GM12878 (cell line): ENCODE results near the gene METTL16. TPM values are rescaled to one million over a fixed set of nuclear protein-coding genes. Genes with fewer than 3 reads are reported as not detected.

Experiments used
- ATAC-seq: fragments of 200-7000 bp; cut with Tn5 transposase; 3 replicates; pipeline ENCODE4 v1.9.1; 2020; ENCODE audit warnings: mild to moderate bottlenecking, moderate library complexity
- BruUV-seq: library from RNA; stranded (reverse); fragments of 400-500 nt; replicated peaks from 2 replicates; lab custom pipeline; 2021; lab: Mats Ljungman, UMichigan
- CTCF ChIA-PET: fragments of 300-600 bp; sonication (Branson Sonifier 250); formaldehyde crosslinking; extraction: SDS; loops from one replicate; lab custom pipeline; 2021; ENCODE audit warnings: inconsistent platforms; lab: Yijun Ruan, JAX
- POLR2A ChIA-PET: fragments of 350-600 bp; formaldehyde crosslinking; extraction: SDS; loops from one replicate; lab custom pipeline; 2021; ENCODE audit warnings: inconsistent platforms; lab: Charles Lee
- RAD21 ChIA-PET: fragments of 300-600 bp; sonication (Branson Sonifier 250); formaldehyde crosslinking; loops from one replicate; lab custom pipeline; 2023; ENCODE audit warnings: antibody characterized with exemption; ENCODE audit not compliant: unreplicated experiment; lab: Charles Lee
- SMC1A ChIA-PET: fragments of 300-600 bp; sonication (Branson Sonifier 250); formaldehyde crosslinking; loops from one replicate; lab custom pipeline; 2023; ENCODE audit not compliant: unreplicated experiment, uncharacterized antibody; lab: Charles Lee
- DNase-seq: peaks from one replicate; pipeline ENCODE4 v3.0.0-alpha.2; 2011; ENCODE audit warnings: low read depth, low spot score
- FAIRE-seq: peaks from 3 replicates; lab custom pipeline; 2011; peaks lifted over from hg19 to GRCh38; lab: Jason Lieb, UNC
- H2AFZ ChIP-seq: 2 replicates; pipeline ENCODE4 v1.6.0; 2011; ENCODE audit warnings: low read depth, low read length, control low read depth; ENCODE audit not compliant: control insufficient read depth
- H3K27ac ChIP-seq: 2 replicates; pipeline ENCODE4 v1.5.1; 2011; ENCODE audit warnings: control low read depth; ENCODE audit not compliant: control insufficient read depth, insufficient read depth
- H3K27me3 ChIP-seq, 2 experiments: replicated peaks in 1 of 2; 2 replicates each; pipeline versions ENCODE4 v1.6.0 to v1.6.1; 2011; ENCODE audit warnings: low read length in 1 of 2; ENCODE audit not compliant: control insufficient read depth in 2 of 2, insufficient read depth in 2 of 2
- H3K36me3 ChIP-seq, 2 experiments: 2 replicates each; pipeline ENCODE4 v1.5.1; 2011; ENCODE audit warnings: low read length in 1 of 2; ENCODE audit not compliant: control insufficient read depth in 2 of 2, insufficient read depth in 2 of 2
- H3K4me1 ChIP-seq: 2 replicates; pipeline ENCODE4 v1.6.1; 2011; ENCODE audit warnings: mild to moderate bottlenecking, low read length, moderate library complexity, mixed read lengths; ENCODE audit not compliant: control insufficient read depth, insufficient read depth
- H3K4me2 ChIP-seq: 2 replicates; pipeline ENCODE4 v1.6.0; 2011; ENCODE audit warnings: control low read depth; ENCODE audit not compliant: control insufficient read depth, insufficient read depth
- H3K4me3 ChIP-seq: fragments of 200-600 bp; sonication (generic); 2 replicates; pipeline ENCODE4 v1.5.1; 2016
- H3K79me2 ChIP-seq: 2 replicates; pipeline ENCODE4 v1.6.0; 2011; ENCODE audit warnings: low read length; ENCODE audit not compliant: control insufficient read depth, insufficient read depth
- H3K9ac ChIP-seq: 2 replicates; pipeline ENCODE4 v1.8.0; 2011; ENCODE audit warnings: low read length, control low read depth, mixed read lengths; ENCODE audit not compliant: control insufficient read depth, insufficient read depth
- H3K9me3 ChIP-seq: replicated peaks from 3 replicates; pipeline ENCODE4 v1.5.1; 2011; ENCODE audit warnings: mild to moderate bottlenecking, low read length; ENCODE audit not compliant: control insufficient read depth, insufficient read depth
- H4K20me1 ChIP-seq: 2 replicates; pipeline ENCODE4 v1.6.0; 2011; ENCODE audit not compliant: control insufficient read depth, insufficient read depth
- CBFB ChIP-seq: IDR thresholded peaks from 2 replicates; pipeline ENCODE4 v1.6.1; 2016; ENCODE audit warnings: antibody characterized with exemption, low read depth
- CBX3 ChIP-seq: fragments of 200-600 bp; sonication (generic); IDR thresholded peaks from 2 replicates; pipeline ENCODE4 v1.6.1; 2016; ENCODE audit warnings: low read depth, borderline replicate concordance
- CHD4 ChIP-seq: fragments of 200-600 bp; sonication (generic); IDR thresholded peaks from 2 replicates; pipeline ENCODE4 v1.6.1; 2016; ENCODE audit warnings: mild to moderate bottlenecking
- GABPA ChIP-seq: IDR thresholded peaks from 2 replicates; pipeline ENCODE4 v1.6.1; 2014; ENCODE audit warnings: antibody characterized with exemption, low read depth, mild to moderate bottlenecking, inconsistent platforms
- HDAC6 ChIP-seq: fragments of 200-600 bp; sonication (generic); IDR thresholded peaks from one replicate; pipeline ENCODE4 v1.8.0; 2017; ENCODE audit warnings: antibody characterized with exemption; ENCODE audit not compliant: unreplicated experiment
- MTA3 ChIP-seq: IDR thresholded peaks from 2 replicates; pipeline ENCODE4 v1.6.1; 2012; ENCODE audit warnings: low read length, inconsistent platforms, borderline replicate concordance
- NFYB ChIP-seq: IDR thresholded peaks from 2 replicates; pipeline ENCODE4 v1.6.1; 2011; ENCODE audit warnings: low read depth, mild to moderate bottlenecking, low read length, improper control_type of control experiment, moderate library complexity; ENCODE audit not compliant: insufficient read depth
- NR2C2 ChIP-seq: IDR thresholded peaks from 2 replicates; pipeline ENCODE4 v1.6.1; 2011; ENCODE audit warnings: borderline replicate concordance, low read depth; ENCODE audit not compliant: control insufficient read depth, insufficient read length
- NR2F1 ChIP-seq: fragments of 450-650 bp; conservative IDR thresholded peaks from 2 replicates; pipeline ENCODE4 v1.6.1; 2017; ENCODE audit warnings: mild to moderate bottlenecking
- PKNOX1 ChIP-seq: fragments of 450-650 bp; IDR thresholded peaks from 2 replicates; pipeline ENCODE4 v1.6.1; 2016; ENCODE audit warnings: mild to moderate bottlenecking
- RB1 ChIP-seq: fragments of 450-650 bp; formaldehyde crosslinking; IDR thresholded peaks from 2 replicates; pipeline ENCODE4 v1.6.1; 2017; ENCODE audit warnings: mild to moderate bottlenecking, borderline replicate concordance
- REST ChIP-seq: IDR thresholded peaks from 2 replicates; pipeline ENCODE4 v1.6.1; 2012; ENCODE audit warnings: mild to moderate bottlenecking, low read depth, low read length
- SKIL ChIP-seq: fragments of 450-650 bp; IDR thresholded peaks from 2 replicates; pipeline ENCODE4 v1.6.1; 2017; ENCODE audit warnings: mild to moderate bottlenecking, low read depth, inconsistent platforms; ENCODE audit not compliant: poor library complexity, severe bottlenecking
- SMARCA5 ChIP-seq: fragments of 450-650 bp; IDR thresholded peaks from 2 replicates; pipeline ENCODE4 v1.6.1; 2017; ENCODE audit warnings: mild to moderate bottlenecking
- SREBF1 ChIP-seq: IDR thresholded peaks from 2 replicates; pipeline ENCODE4 v1.6.1; 2012; ENCODE audit warnings: mild to moderate bottlenecking, low read length
- USF2 ChIP-seq: IDR thresholded peaks from 2 replicates; pipeline ENCODE4 v1.6.1; 2011; ENCODE audit warnings: low read depth, low read length, improper control_type of control experiment, borderline replicate concordance
- YY1 ChIP-seq: IDR thresholded peaks from 2 replicates; pipeline ENCODE4 v1.6.1; 2011; ENCODE audit warnings: low read depth, mild to moderate bottlenecking, low read length
- ZNF622 ChIP-seq: fragments of 450-650 bp; IDR thresholded peaks from 2 replicates; pipeline ENCODE4 v1.6.1; 2017; ENCODE audit warnings: mild to moderate bottlenecking, inconsistent platforms
- WGBS: methylation state at CpG from one replicate; pipeline ENCODE4 v1.1.6; 2016; ENCODE audit warnings: low lambda C conversion rate; ENCODE audit not compliant: insufficient replicate concordance, insufficient coverage; ENCODE audit errors: missing lambda C conversion rate; 5-methylcytosine and 5-hydroxymethylcytosine counted together
- in situ Hi-C: fragments of 300-500 bp; cut with MboI; formaldehyde crosslinking; loops from 9 replicates; pipeline ENCODE4 v1.14.3; 2018; ENCODE audit warnings: mixed read lengths
- intact Hi-C: fragments of 100-400 bp; cut with micrococcal nuclease; formaldehyde crosslinking; loops from one replicate; pipeline ENCODE4 v1.14.2; 2022; ENCODE audit not compliant: unreplicated experiment
- polyA plus RNA-seq, 11 experiments: library from polyadenylated mRNA; depleted of rRNA in 4 of 11; unstranded in 6 of 11; stranded (reverse) in 5 of 11; fragments of >200 nt; fragmentation: Nextera tagmentation in 4 of 11; fragmentation: Illumina TruSeq in 1 of 11; extraction: Ambion mirVana in 4 of 11; extraction: Trizol in 1 of 11; gene quantifications; 1 replicate in 1 of 11; 2 replicates in 10 of 11; pipeline versions ENCODE4 v1.2.1 to v1.2.3, GENCODE V29; 2011 to 2016; ENCODE audit warnings: inconsistent platforms in 2 of 11, missing spikeins in 2 of 11, low read depth in 1 of 11
- total RNA-seq, 4 experiments: library from RNA; depleted of rRNA in 3 of 4; stranded (reverse); fragments of >200 nt in 3 of 4; fragmentation: Illumina TruSeq in 1 of 4; extraction: Trizol in 1 of 4; gene quantifications; 2 replicates each; pipeline versions ENCODE4 v1.2.1 to v1.2.3, GENCODE V29; 2013 to 2021

The METTL16 gene
- total and polyA plus RNA-seq, 10 of the 15 experiments (the other 5 are each of a cell fraction or from before 2014, with no cell fraction given), result 15.6 to 34.3 (median 23.7) TPM

GRCh38 chr17:2474371-2474770 lies 37.3 kb downstream of the METTL16 start (continued):
- TF ChIP-seq PKNOX1 (no peak), ZNF622 (no peak), CBX3 (no peak), SREBF1 (no peak)

- no peaks in the 10 kb centered on the region for H3K79me2 ChIP-seq
- ChIA-PET POLR2A (no interaction called here), CTCF (interaction anchor here (0.6 kb wide), 2 partner anchors 314 to 463 kb away, joined by 4 read pairs; no protein-coding TSS in a partner anchor), RAD21 (no interaction called here)
- no peaks in the 10 kb centered on the region for H3K4me1 ChIP-seq
- in situ Hi-C loops, result no loop called here
- intact Hi-C loops, result no loop called here
- H3K27ac ChIP-seq, result no peak overlapping the region
- DNase-seq, result no peak
- H2AFZ ChIP-seq, result no peak overlapping the region
- no peaks in the 10 kb centered on the region for H3K27me3 ChIP-seq
- TF ChIP-seq CBX3 (no peak), SMARCA5 (no peak), NFYB (no peak), NR2C2 (no peak), REST (no peak), CBFB (no peak), GABPA (no peak), MTA3 (no peak), CHD4 (no peak), NR2F1 (no peak), YY1 (no peak), HDAC6 (no peak), SKIL (no peak), USF2 (no peak), RB1 (no peak)
- TF ChIP-seq, all 136 proteins: peak for 0
- 96% methylated on average over 4 of the region's 4 CpGs for WGBS
- H3K4me3 ChIP-seq, result no peak overlapping the region
- ATAC-seq (no peak), FAIRE-seq (no peak)
- H3K36me3 ChIP-seq, result peaks cover 3 to 19% of the 10 kb centered on the region in 2 experiments
- no TSS peak for BruUV-seq
- no peak overlapping the region for H3K4me2 ChIP-seq
- SMC1A ChIA-PET, result no interaction called here
- no peak overlapping the region for H3K9ac ChIP-seq
- no peaks in the 10 kb centered on the region for H4K20me1 ChIP-seq
- no peaks in the 10 kb centered on the region for H3K9me3 ChIP-seq
Observed at GRCh38 chr17:2468270-2468669, 43.4 kb downstream of the METTL16 start.
